NCI-H460 (cell line): Measurements from ENCODE around the gene MDH1B. TPM values are rescaled to one million over a fixed set of nuclear protein-coding genes. Genes with fewer than 3 reads are reported as not detected.

Experiments used
- DNase-seq: peaks from one replicate; pipeline ENCODE4 v3.0.0-alpha.2; 2016; ENCODE audit warnings: low read depth; ENCODE audit errors: extremely low read depth
- small RNA-seq, 2 experiments: library from RNA; depleted of rRNA; stranded (forward); fragments of <200 nt; gene quantifications; one replicate each; pipeline ENCODE3, GENCODE V24; 2014
- total RNA-seq: library from RNA; depleted of rRNA; stranded (reverse); fragments of >200 nt; shearing (Covaris generic); gene quantifications from 2 replicates; pipeline ENCODE4 v1.2.3, GENCODE V29; 2014; rRNA removed

Gene MDH1B
- total RNA-seq, 1 experiment from 2014 or later: 0.64 TPM

GRCh38 chr2:206698811-206699210 is 66.3 kb downstream of the MDH1B start:
- DNase-seq: no peak

- no peak for DNase-seq
Observed at GRCh38 chr2:206696910-206697309, 68.2 kb downstream of the MDH1B start.

- DNase-seq: peak; percentile 71
Observed at GRCh38 chr2:206693399-206694137, 71.6 kb downstream of the MDH1B start.

- DNase-seq: no peak
Observed at GRCh38 chr2:206692971-206693370, 72.2 kb downstream of the MDH1B start.

GRCh38 chr2:206688990-206689389 is 76.1 kb downstream of the MDH1B start:
- no peak for DNase-seq

- DNase-seq: no peak
Observed at GRCh38 chr2:206688453-206688852, 76.7 kb downstream of the MDH1B start.

Small RNA genes within 50 kb of the gene (small RNA-seq; reads per million reads assigned to genes)
- gene MIR3130-2 (0 reads per million in 2 experiments), gene RF00019 (0 reads per million in 2 experiments)

Other genes starting within 250 kb of the MDH1B start
- not detected in 2 replicates for gene FAM237A, start 122.8 kb downstream of the MDH1B start, total RNA-seq
- gene DYTN, start 46.9 kb downstream of the MDH1B start, total RNA-seq: not detected in 2 replicates
- 52.0 and 55.6 TPM in 2 replicates for gene FASTKD2, start 278 bp upstream of the MDH1B start, total RNA-seq
- not detected in 2 replicates for gene CPO, start 174.2 kb upstream of the MDH1B start, total RNA-seq